ENCODE measurements around the gene RABEPK. TPM values are rescaled to one million over a fixed set of nuclear protein-coding genes. Genes with fewer than 3 reads are reported as not detected.
"Not testable (repeated sequence)": the region's sequence is repeated elsewhere in the genome, so short reads cannot be mapped to it uniquely, and the experiment has no call there.

The RABEPK gene
- total RNA-seq, 2 experiments from 2014 or later = 18.4 to 19.8 TPM

- CTCF ChIA-PET = interaction anchor here (0.6 kb wide), 1 partner anchor 172 kb away, joined by 3 read pairs; no protein-coding TSS in a partner anchor
- peaks cover 33% of the 10 kb centered on the region for H3K36me3 Mint-ChIP-seq (ENCODE audit: low read depth)
- peaks cover 27% of the 10 kb centered on the region for H3K4me1 Mint-ChIP-seq (ENCODE audit: low read depth)
- H3K4me3 Mint-ChIP-seq = peak overlapping the region; percentile 18
- H3K27me3 Mint-ChIP-seq (ENCODE audit: low read depth) = no peaks in the 10 kb centered on the region
- H3K9me3 Mint-ChIP-seq = no peaks in the 10 kb centered on the region
- intact Hi-C loops (cut with micrococcal nuclease) = no loop called here
- H3K27ac Mint-ChIP-seq = no peak overlapping the region
- DNase-seq = no peak
These were observed 2.7 kb downstream of the RABEPK start for GRCh38 chr9:125202846-125203618.

DNA sequence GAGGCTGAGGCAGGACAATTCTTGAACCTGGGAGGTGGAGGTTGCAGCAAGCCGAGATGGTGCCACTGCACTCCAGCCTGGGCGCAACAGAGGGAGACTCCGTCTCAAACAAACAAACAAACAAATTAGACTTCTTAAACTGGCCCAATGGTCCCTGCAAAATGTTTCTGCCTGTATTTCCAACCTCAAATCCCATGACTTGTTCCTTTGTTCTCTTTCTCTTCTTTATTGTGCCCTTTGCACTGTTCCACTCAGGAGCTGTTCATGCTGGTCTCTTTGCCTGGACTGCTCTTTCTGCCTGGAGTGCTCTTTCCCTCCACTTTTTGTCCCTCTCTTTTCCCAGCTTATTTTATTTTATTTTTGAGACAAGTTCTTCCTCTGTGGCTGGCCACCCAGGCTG, 4.1 kb downstream of the RABEPK start:
- intact Hi-C loops (cut with micrococcal nuclease) = no loop called here
- DNase-seq = no peak
- Mint-ChIP-seq H3K27ac (no peak overlapping the region), H3K36me3 (ENCODE audit: low read depth) (peaks cover 41% of the 10 kb centered on the region), H3K4me3 (no peak overlapping the region), H3K27me3 (ENCODE audit: low read depth) (no peaks in the 10 kb centered on the region), H3K9me3 (no peaks in the 10 kb centered on the region), H3K4me1 (ENCODE audit: low read depth) (peaks cover 22% of the 10 kb centered on the region)
- CTCF ChIA-PET = no interaction called here

GRCh38 chr9:125214186-125214585, 13.8 kb downstream of the RABEPK start:
- H3K27me3 Mint-ChIP-seq (ENCODE audit: low read depth) = no peaks in the 10 kb centered on the region
- DNase-seq = no peak
- H3K36me3 Mint-ChIP-seq (ENCODE audit: low read depth) = peaks cover 27% of the 10 kb centered on the region
- intact Hi-C loops (cut with micrococcal nuclease) = no loop called here
- H3K9me3 Mint-ChIP-seq = no peaks in the 10 kb centered on the region
- H3K27ac Mint-ChIP-seq = no peak overlapping the region
- H3K4me3 Mint-ChIP-seq = no peak overlapping the region
- H3K4me1 Mint-ChIP-seq (ENCODE audit: low read depth) = no peaks in the 10 kb centered on the region
- CTCF ChIA-PET = no interaction called here

DNA sequence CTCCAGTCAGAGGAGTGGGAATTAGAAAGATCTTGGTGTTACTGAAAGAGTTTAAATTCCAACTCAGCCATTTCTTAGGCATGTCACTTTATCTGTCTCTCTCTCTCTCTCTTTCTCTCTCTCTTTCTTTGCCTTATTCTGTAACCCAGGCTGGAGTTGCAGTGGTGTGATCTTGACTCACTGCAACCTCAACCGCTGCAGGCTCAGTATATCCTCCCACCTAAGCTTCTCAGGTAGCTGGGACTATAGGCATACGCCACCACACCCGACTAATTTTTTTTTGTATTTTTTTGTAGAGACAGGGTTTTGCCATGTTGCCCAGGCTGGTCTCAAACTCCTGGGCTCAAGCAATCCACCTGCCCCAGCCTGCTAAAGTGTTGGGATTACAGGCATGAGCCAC, 18.3 kb downstream of the RABEPK start:
- intact Hi-C loops (cut with micrococcal nuclease) = no loop called here
- CTCF ChIA-PET = no interaction called here
- no peak overlapping the region for H3K27ac Mint-ChIP-seq
- H3K36me3 Mint-ChIP-seq (ENCODE audit: low read depth) = peaks cover 25% of the 10 kb centered on the region
- no peaks in the 10 kb centered on the region for H3K4me1 Mint-ChIP-seq (ENCODE audit: low read depth)
- DNase-seq = no peak
- no peak overlapping the region for H3K4me3 Mint-ChIP-seq
- H3K27me3 Mint-ChIP-seq (ENCODE audit: low read depth) = no peaks in the 10 kb centered on the region
- no peaks in the 10 kb centered on the region for H3K9me3 Mint-ChIP-seq

DNA sequence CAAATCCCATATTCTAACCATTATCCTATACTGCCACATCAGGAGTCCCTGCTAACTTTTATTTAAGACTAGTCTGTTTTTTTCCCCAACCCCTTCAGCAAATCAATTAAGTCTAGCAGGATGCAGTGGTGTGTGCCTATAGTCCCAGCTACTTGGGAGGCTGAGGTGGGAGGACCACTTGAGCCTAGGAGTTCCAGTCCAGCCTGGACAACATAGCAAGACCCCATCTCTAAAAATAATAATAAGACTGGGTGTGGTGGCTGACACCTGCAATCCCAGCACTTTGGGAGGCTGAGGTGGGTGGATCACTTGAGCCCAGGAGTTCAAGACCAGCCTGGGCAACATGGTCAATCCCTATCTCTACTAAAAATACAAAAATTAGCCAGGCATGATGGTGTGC, 24.5 kb downstream of the RABEPK start:
- H3K4me3 Mint-ChIP-seq; intact Hi-C loops (cut with micrococcal nuclease); CTCF ChIA-PET; H3K27me3 Mint-ChIP-seq (ENCODE audit: low read depth); H3K27ac Mint-ChIP-seq; DNase-seq; H3K9me3 Mint-ChIP-seq; H3K4me1 Mint-ChIP-seq (ENCODE audit: low read depth): not testable (repeated sequence)
- peaks cover 19% of the 10 kb centered on the region for H3K36me3 Mint-ChIP-seq (ENCODE audit: low read depth)

DNA sequence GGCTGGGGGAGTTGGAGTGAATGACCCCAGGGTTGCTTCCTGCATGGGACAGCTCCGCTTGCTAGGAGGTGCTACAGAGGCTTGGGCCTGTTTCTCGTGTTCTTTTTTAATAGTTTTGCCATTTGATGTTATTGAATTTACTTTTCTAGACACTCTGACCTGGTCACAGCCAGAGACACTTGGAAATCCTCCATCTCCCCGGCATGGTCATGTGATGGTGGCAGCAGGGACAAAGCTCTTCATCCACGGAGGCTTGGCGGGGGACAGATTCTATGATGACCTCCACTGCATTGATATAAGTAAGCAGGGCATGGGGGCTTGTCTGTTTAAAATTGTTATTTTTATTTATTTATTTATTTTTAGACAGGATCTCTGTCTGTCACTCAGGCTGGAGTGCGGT, 27.4 kb downstream of the RABEPK start:
- H3K27ac Mint-ChIP-seq = no peak overlapping the region
- H3K36me3 Mint-ChIP-seq (ENCODE audit: low read depth) = peaks cover 14% of the 10 kb centered on the region
- no peaks in the 10 kb centered on the region for H3K9me3 Mint-ChIP-seq
- no peak for DNase-seq
- intact Hi-C loops (cut with micrococcal nuclease) = no loop called here
- H3K27me3 Mint-ChIP-seq (ENCODE audit: low read depth) = no peaks in the 10 kb centered on the region
- CTCF ChIA-PET = no interaction called here
- H3K4me1 Mint-ChIP-seq (ENCODE audit: low read depth) = no peaks in the 10 kb centered on the region
- no peak overlapping the region for H3K4me3 Mint-ChIP-seq

GRCh38 chr9:125233678-125234077, 33.3 kb downstream of the RABEPK start:
- Mint-ChIP-seq H3K4me1 (ENCODE audit: low read depth) (peaks cover 37% of the 10 kb centered on the region), H3K27ac (peak overlapping the region; percentile 2), H3K27me3 (ENCODE audit: low read depth) (no peaks in the 10 kb centered on the region), H3K36me3 (ENCODE audit: low read depth) (peaks cover 44% of the 10 kb centered on the region), H3K4me3 (no peak overlapping the region), H3K9me3 (no peaks in the 10 kb centered on the region)
- CTCF ChIA-PET = interaction anchor here (0.6 kb wide), 1 partner anchor 533 kb away, joined by 3 read pairs; no protein-coding TSS in a partner anchor
- no peak for DNase-seq
- intact Hi-C loops (cut with micrococcal nuclease) = no loop called here

DNA sequence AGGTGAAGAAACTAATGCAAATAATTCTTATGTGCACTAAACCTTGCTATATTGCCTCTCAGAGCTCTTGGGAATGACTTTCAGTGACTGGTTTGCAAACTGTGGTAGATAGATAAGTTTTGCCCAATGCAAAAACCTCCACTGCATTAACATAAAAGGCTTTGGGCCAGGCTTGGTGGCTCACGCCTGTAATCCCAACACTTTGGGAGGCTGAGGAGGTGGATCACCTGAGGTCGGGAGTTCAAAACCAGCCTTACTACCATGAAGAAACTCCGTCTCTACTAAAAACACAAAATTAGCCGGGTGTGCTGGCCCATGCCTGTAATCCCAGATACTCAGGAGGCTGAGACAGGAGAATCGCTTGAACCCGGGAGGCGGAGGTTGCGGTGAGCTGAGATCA, 33.8 kb downstream of the RABEPK start:
- H3K9me3 Mint-ChIP-seq; H3K27ac Mint-ChIP-seq; H3K27me3 Mint-ChIP-seq (ENCODE audit: low read depth); DNase-seq; H3K4me3 Mint-ChIP-seq; intact Hi-C loops (cut with micrococcal nuclease): not testable (repeated sequence)
- Mint-ChIP-seq H3K4me1 (ENCODE audit: low read depth) (peaks cover 41% of the 10 kb centered on the region), H3K36me3 (ENCODE audit: low read depth) (peaks cover 48% of the 10 kb centered on the region)
- CTCF ChIA-PET = interaction anchor here (0.6 kb wide), 1 partner anchor 533 kb away, joined by 3 read pairs; no protein-coding TSS in a partner anchor

- Mint-ChIP-seq H3K9me3 (no peaks in the 10 kb centered on the region), H3K4me1 (ENCODE audit: low read depth) (peaks cover 44% of the 10 kb centered on the region), H3K36me3 (ENCODE audit: low read depth) (peaks cover 64% of the 10 kb centered on the region), H3K4me3 (peak overlapping the region; percentile 25), H3K27ac (peak overlapping the region; percentile 79), H3K27me3 (ENCODE audit: low read depth) (no peaks in the 10 kb centered on the region)
- CTCF ChIA-PET = interaction anchor here (0.6 to 0.9 kb wide), 3 partner anchors 47 to 136 kb away, joined by 3 to 5 read pairs (median 3); no protein-coding TSS in a partner anchor
- no peak for DNase-seq
- intact Hi-C loops (cut with micrococcal nuclease) = no loop called here
These were observed 35.6 kb downstream of the RABEPK start for GRCh38 chr9:125235804-125236519.

- Mint-ChIP-seq H3K27ac (peak overlapping the region; percentile 79), H3K4me1 (ENCODE audit: low read depth) (peaks cover 44% of the 10 kb centered on the region)
These were observed 36.3 kb downstream of the RABEPK start for GRCh38 chr9:125236520-125237159.

DNA sequence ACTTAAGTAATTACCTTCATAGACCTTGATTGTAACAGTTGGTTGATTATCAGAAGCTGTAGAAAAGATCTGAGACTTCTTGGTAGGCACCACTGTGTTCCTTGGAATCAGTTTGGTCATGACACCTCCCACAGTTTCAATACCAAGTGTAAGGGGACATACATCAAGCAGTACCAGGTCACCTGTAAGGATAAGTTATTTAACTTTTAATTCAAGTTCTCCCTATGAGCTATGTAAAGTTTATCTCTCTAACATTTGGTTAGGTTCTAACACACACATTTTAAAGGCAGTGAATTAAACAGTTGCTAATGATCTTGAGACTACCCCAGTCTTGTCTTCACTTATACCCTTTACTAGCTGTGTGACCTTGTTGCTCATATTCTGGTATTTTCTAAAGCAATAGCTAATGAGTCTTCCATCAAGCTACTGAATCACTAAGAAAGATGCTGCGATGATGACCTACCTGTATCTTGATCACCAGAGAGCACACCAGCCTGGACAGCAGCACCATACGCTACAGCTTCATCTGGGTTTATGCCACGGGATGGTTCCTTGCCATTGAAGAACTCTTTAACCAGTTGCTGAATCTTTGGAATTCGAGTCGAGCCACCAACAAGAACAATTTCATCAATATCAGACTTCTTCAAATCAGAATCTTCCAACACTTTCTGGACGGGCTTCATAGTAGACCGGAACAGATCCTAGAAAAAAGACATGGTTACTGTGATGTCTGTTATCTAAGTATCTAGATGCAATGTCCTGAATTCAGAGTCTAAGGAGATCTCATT, 38.0 kb downstream of the RABEPK start:
- CTCF ChIA-PET = no interaction called here
- DNase-seq = no peak
- Mint-ChIP-seq H3K27me3 (ENCODE audit: low read depth) (peaks cover 2% of the 10 kb centered on the region), H3K36me3 (ENCODE audit: low read depth) (peaks cover 69% of the 10 kb centered on the region), H3K4me3 (peak overlapping the region; percentile 95), H3K9me3 (no peaks in the 10 kb centered on the region), H3K4me1 (ENCODE audit: low read depth) (peaks cover 52% of the 10 kb centered on the region), H3K27ac (peak overlapping the region; percentile 99)
- intact Hi-C loops (cut with micrococcal nuclease) = no loop called here

More at GRCh38 chr9:125236520-125237159, 36.3 kb downstream of the RABEPK start:
- H3K36me3 Mint-ChIP-seq (ENCODE audit: low read depth) = peaks cover 68% of the 10 kb centered on the region
- intact Hi-C loops (cut with micrococcal nuclease); H3K9me3 Mint-ChIP-seq; H3K27me3 Mint-ChIP-seq (ENCODE audit: low read depth): not testable (repeated sequence)
- H3K4me3 Mint-ChIP-seq = peak overlapping the region; percentile 25
- peak; percentile 33 for DNase-seq
- CTCF ChIA-PET = interaction anchor here (0.6 to 0.9 kb wide), 3 partner anchors 46 to 357 kb away, joined by 3 to 5 read pairs (median 3); no protein-coding TSS in a partner anchor

Data from activated naive CD4-positive, alpha-beta T cell treated with anti-CD3 and anti-CD28 coated beads for 36 hours (primary cell).